Renal cortex interstitium (tissue), 11 donors: ENCODE data around the gene SCAMP1. TPM values are rescaled to one million over a fixed set of nuclear protein-coding genes. Genes with fewer than 3 reads are reported as not detected.
"Not testable (repeated sequence)": the region's sequence is repeated elsewhere in the genome, so short reads cannot be mapped to it uniquely, and the experiment has no call there.

Experiments used
- DNase-seq, 11 donors: peaks; one replicate each; pipeline ENCODE4 v3.0.0-alpha.2; 2013; ENCODE audit warnings: low read depth in 9 of 11, low spot score in 4 of 11; ENCODE audit errors: extremely low read depth in 1 of 11
- polyA plus RNA-seq, 3 donors: library from polyadenylated mRNA; unstranded; fragments of 120-200 nt; gene quantifications; one replicate each; pipeline ENCODE4 v1.2.1, GENCODE V29; 2013; ENCODE audit not compliant: insufficient read length in 3 of 3

SCAMP1 gene
- polyA plus RNA-seq, 3 donors, result 46.5 to 60.8 (median 51.4) TPM

GRCh38 chr5:78353520-78353919 lies 6.9 kb upstream of the SCAMP1 start:
- no peak for DNase-seq

- no peak for DNase-seq
Measured at GRCh38 chr5:78354066-78354670, 6.2 kb upstream of the SCAMP1 start.

- no peak for DNase-seq
Measured at GRCh38 chr5:78355561-78355960, 4.9 kb upstream of the SCAMP1 start.

GRCh38 chr5:78359455-78359830 lies 974 bp upstream of the SCAMP1 start:
- DNase-seq, result not testable (repeated sequence)

- no peak for DNase-seq
Measured at GRCh38 chr5:78360674-78360923, 182 bp downstream of the SCAMP1 start.

- DNase-seq, result peak in 9 of 11 donors; percentile 9 to 46 (median 38)
Measured at GRCh38 chr5:78360924-78361630, 660 bp downstream of the SCAMP1 start.

- DNase-seq, result no peak
Measured at GRCh38 chr5:78361631-78361993, 1.2 kb downstream of the SCAMP1 start.

GRCh38 chr5:78362220-78362619 lies 1.8 kb downstream of the SCAMP1 start:
- DNase-seq, result peak in 3 of 11 donors; percentile 5 to 8 (median 7)

GRCh38 chr5:78364005-78364404 lies 3.6 kb downstream of the SCAMP1 start:
- DNase-seq, result no peak

- no peak for DNase-seq
Measured at GRCh38 chr5:78367318-78367991, 7.0 kb downstream of the SCAMP1 start.

- no peak for DNase-seq
Measured at GRCh38 chr5:78369680-78370079, 9.3 kb downstream of the SCAMP1 start.

GRCh38 chr5:78373231-78373630 lies 12.8 kb downstream of the SCAMP1 start:
- DNase-seq, result no peak

- DNase-seq, result no peak
Measured at GRCh38 chr5:78376315-78376714, 15.9 kb downstream of the SCAMP1 start.

GRCh38 chr5:78377056-78377717 lies 16.8 kb downstream of the SCAMP1 start:
- no peak for DNase-seq

GRCh38 chr5:78377718-78378105 lies 17.3 kb downstream of the SCAMP1 start:
- no peak for DNase-seq

GRCh38 chr5:78387468-78388153 lies 27.2 kb downstream of the SCAMP1 start:
- DNase-seq, result no peak

GRCh38 chr5:78391357-78391756 lies 30.9 kb downstream of the SCAMP1 start:
- DNase-seq, result not testable (repeated sequence)

GRCh38 chr5:78397831-78398230 lies 37.4 kb downstream of the SCAMP1 start:
- DNase-seq, result no peak

- no peak for DNase-seq
Measured at GRCh38 chr5:78399116-78399515, 38.7 kb downstream of the SCAMP1 start.
